DMS153 (cell line): Measurements from ENCODE around the gene NADSYN1.
"Not testable (repeated sequence)": the region's sequence is repeated elsewhere in the genome, so short reads cannot be mapped to it uniquely, and the experiment has no call there.

Source experiments
- DNase-seq: peaks from one replicate; lab custom pipeline; 2025; lab: John Stamatoyannopoulos, UW

The NADSYN1 gene

DNA sequence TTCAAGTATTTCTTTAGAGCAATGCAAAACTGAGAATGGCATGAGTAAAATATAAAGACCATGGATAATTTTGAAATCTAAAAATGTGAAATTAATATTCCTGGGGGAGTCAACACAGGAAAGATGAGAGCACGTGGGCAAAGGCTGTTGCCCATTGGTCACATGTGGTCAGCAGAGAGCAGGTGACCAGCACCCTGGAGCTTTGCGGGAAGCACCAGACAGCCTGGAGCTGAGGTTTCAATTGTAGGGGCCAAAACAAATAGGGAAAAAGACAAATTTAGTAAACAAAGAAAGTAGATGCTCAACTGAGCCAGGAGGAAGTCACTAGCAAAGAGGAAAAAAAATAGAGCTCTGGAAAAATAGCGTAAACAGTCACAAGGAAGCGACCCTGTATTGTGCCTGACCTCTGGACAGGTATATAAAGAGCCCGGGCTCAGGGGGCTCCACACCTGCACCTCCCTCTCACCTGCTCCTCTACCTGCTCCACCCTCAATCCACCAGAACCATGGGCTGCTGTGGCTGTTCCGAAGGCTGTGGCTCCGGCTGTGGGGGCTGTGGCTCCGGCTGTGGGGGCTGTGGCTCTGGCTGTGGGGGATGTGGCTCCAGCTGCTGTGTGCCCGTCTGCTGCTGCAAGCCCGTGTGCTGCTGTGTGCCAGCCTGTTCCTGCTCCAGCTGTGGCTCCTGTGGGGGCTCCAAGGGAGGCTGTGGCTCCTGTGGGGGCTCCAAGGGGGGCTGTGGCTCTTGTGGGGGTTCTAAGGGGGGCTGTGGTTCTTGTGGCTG, 74.0 kb downstream of the NADSYN1 start, which contains the start of gene KRTAP5-7:
KRTAP5-7 (plus strand) TSS at position 472 of the 780 bp plus-strand sequence; CDS start at position 506, 34 bp downstream.
- DNase-seq: not testable (repeated sequence)

DNA sequence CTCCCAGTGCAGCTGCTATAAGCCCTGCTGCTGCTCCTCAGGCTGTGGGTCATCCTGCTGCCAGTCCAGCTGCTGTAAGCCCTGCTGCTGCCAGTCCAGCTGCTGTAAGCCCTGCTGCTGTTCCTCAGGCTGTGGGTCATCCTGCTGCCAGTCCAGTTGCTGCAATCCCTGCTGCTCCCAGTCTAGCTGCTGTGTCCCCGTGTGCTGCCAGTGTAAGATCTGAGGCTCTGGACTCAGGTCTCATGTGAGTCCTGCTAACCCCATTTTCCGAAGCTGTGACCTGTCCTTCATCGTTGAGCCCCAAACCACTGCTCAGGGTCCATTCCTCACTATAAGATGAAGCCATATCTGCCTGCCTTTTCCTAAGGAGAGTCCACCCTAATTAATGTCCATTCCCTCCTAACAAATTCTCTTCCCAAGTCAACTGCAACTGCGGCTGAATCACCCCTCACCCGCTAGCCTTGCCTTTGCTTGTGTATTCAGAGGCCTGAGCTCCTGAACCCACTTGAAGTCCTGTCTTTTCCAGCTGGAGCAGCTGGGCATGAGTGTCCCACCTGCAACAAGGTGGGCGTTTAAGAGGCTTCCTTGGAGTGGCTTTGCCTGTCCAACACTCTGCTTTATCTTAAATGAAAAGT, 74.7 kb downstream of the NADSYN1 start:
- no peak for DNase-seq

DNA sequence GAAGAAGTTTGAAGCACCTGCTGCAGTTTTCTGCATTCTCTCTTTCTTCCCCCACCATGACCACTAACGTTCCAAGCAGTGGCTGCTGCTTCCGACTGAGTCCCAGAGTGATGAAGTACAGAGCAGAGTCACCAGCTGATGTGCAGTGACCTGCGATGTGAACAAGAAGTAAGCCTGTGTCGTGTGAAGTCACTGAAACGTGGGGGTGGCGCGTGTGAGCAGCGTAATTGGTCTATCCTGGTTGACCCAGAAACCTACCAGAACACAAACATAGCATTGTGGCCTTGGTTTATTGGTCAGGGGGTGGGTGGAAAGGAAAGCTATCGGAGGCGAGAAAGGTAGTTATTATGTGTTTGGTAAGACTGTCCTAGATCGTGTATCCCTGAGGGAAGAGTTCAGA, 77.6 kb downstream of the NADSYN1 start:
- DNase-seq: no peak

DNA sequence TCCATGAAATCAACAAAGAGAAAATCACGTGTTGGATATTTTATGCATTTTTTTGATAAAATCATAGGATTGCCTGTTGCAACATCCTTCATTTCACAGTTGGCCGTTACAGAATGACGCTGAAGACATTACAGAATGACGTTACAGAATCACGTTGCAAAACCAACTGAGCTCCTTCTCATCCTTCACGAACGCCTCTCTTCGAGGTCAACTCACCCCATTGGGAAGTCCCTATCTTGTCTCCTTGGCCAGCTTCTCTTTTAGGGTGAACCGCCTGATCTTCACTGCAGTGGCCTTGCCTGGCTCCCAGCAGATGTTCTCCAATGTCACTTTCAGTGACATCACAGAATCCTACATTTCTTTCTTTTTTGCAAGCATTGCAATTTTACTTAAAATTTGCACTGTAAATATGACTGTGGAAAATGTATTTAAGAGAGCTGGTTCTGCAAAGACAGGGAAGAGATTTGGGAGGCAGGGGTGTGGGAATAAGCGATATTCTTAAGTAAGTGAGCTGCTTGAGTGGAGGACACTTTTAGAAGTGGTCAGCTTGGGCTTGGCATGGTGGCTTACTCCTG, 79.1 kb downstream of the NADSYN1 start:
- DNase-seq: no peak

DNA sequence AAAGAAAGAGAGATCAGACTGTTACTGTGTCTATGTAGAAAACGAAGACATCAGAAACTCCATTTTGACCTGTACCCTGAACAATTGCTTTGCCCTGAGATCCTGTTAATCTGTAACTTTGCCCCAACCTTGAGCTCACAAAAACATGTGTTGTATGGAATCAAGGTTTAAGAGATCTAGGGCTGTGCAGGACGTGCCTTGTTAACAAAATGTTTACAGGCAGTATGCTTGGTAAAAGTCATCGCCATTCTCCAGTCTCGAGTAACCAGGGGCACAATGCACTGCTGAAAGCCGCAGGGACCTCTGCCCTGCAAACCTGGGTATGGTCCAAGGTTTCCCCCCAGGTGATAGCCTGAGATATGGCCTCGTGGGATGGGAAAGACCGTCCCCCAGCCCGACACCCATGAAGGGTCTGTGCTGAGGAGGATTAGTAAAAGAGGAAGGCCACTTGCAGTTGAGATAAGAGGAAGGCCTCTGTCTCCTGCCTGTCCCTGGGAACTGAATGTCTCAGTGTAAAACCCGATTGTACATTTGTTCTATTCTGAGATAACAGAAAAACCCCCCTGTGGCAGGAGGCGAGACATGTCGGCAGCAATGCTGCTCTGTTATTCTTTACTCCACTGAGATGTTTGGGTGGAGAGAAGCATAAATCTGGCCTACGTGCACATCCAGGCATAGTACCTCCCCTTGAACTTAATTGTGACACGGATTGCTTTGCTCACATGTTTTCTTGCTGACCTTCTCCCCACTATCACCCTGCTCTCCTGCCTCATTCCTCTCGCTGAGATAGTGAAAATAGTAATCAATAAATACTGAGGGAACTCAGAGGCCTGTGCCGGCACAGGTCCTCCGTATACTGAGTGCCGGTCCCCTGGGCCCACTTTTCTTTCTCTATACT, 82.0 kb downstream of the NADSYN1 start:
- not testable (repeated sequence) for DNase-seq

DNA sequence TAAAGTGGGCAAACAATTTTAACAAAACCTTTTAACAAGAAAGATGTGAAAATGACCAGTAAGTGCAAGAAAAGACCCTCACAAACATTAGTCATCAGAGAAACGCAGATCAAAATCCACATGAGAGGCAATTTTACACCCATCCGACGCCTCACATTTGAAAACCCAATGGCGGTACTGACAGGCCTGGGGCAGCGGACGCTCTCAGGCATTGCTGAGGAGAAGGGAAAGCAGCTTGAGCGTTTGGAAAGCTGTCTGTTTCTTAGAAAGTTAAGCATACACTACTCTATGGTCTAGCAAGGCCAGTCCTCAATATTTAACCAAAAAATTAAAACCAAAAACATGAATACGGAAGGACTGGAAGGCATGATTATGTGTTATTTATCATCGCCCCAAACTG, 82.8 kb downstream of the NADSYN1 start:
- no peak for DNase-seq

DNA sequence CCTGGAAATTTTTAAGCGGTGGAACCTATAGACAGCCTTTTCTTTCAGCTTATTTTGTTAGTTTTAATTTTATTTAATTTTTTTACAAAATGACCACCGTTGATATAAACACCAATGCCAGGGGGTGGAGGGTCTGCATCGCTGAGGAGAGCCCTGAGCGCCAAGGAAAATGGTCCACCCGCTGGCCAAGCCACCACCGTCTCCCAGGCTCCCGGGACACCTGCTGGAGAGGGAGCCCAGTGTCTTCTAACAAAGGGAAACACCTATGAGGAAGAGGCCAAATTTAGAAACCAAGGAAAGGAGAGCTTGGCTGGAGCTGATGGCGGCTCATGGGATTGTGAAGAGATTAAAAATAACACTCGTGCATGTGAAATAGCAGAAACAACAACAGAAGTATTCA, 84.5 kb downstream of the NADSYN1 start:
- DNase-seq: no peak

DNA sequence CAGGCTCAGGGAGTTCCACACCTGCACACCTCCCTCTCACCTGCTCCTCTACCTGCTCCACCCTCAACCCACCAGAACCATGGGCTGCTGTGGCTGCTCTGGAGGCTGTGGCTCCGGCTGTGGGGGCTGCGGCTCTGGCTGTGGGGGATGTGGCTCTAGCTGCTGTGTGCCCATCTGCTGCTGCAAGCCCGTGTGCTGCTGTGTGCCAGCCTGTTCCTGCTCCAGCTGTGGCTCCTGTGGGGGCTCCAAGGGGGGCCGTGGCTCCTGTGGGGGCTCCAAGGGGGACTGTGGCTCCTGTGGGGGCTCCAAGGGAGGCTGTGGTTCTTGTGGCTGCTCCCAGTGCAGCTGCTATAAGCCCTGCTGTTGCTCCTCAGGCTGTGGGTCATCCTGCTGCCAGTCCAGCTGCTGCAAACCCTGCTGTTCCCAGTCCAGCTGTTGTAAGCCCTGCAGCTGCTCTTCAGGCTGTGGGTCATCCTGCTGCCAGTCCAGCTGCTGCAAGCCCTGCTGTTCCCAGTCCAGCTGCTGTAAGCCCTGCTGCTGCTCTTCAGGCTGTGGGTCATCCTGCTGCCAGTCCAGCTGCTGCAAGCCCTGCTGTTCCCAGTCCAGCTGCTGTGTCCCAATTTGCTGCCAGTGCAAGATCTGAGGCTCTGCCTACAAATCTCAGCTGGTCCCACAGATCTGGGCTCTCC, 85.1 kb downstream of the NADSYN1 start, which contains the start of gene KRTAP5-8:
KRTAP5-8 (plus strand) TSS at position 49 of the 689 bp plus-strand sequence; CDS start at position 80, 31 bp downstream.
- not testable (repeated sequence) for DNase-seq

DNA sequence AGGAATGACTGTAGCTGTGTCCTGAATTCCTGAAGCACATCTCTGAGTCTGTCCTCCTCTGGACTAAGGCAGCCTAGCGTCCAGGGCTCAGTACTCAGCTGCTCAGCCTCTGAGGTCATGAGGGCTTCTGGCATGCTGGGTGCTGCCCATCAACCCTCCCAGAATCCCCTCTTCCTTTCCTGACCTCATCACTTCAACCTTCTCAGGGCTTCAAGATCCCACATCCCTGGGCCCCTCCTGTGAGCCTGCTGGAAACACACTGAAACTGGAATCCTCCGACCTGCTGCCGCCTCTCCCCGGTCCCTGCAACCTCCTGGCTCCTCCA, 85.6 kb downstream of the NADSYN1 start:
- DNase-seq: no peak

DNA sequence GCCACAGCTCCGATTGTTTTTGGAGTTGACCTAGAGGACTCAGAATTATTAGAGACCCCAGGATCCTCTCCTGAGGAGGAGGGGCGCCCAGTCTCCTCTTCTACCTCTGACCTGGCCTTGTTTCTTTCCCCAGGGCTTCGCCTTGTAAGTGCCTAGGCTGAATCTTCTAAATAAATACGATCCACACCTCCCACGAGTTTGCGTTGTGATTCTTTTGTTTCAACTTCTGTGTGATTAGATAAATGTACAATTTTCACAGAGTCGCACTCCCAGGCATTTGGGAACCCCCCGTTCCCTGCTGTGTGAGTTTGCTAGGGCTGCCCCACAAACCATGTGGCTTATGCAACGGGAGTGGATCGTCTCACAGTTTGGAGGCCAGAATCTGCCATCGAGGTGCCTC, 86.0 kb downstream of the NADSYN1 start:
- no peak for DNase-seq

DNA sequence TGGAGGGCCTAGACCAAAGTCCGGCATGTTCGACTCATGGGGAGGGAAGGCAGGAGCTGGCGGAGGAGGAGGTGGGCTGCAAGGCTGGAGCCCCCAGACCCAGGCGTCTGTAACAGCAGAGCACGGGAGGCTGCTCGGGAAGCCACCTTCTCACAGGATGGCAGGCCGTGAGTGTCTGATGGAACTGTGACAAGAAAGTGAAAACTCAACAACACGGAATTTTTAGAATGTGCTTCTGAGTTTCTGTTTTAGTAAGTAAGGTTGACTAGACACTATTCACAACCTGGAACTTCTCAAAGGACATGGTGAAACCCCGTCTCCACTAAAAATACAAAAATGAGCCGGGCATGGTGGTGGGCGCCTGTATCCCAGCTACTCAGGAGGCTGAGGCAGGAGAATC, 87.0 kb downstream of the NADSYN1 start:
- DNase-seq: not testable (repeated sequence)

DNA sequence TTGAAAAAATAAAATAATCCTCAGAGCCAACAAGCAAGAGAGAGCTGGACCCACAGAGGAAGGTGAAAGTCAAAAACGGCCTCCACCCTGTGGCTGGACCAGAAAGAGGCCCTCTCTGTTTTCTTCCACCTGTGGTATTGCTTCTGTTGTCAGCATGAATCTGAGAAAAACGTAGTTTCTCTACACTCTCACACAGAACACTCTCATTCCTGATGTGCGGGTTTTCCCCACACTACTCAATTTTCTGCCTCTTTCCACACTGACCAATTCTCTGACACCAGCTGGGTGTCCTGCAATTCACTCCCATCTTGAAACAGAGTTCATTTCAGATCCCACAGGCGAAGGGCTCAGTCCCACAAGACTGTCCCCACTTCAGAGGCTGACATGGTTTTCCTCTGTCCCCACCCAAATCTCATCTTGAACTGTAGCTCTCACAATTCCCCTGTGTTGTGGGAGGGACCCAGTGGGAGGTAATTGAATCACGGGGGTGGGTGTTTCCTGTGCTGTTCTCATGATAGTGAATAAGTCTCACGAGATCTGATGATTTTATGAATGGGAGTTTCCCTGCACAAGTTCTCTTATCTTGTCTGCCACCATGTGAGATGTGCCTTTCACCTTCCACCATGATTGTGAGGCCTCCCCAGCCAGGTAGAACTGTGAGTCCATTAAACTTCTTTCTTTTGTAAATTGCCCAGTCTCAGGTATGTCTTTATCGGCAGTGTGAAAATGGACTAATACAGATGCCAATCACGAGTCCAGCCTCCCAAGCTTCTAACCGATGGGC, 87.7 kb downstream of the NADSYN1 start:
- DNase-seq: not testable (repeated sequence)

DNA sequence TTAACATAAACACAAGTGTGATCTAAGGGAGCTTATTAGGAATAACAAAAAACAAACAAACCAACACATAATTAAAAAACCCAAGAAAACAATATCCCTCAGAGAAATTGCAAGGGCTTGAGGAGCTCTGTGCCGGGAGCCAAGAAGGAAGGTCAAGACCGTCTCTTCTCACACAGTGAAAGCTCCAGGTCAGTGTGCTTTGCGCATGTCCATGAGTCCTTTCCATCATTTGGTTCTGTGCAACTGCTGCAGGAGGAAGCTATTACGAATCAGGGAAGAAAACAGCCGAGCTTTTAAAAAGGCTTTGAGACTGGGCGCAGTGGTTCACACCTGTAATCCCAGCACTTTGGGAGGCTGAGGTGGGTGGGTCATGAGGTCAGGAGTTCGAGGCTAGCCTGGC, 89.4 kb downstream of the NADSYN1 start:
- DNase-seq: no peak

DNA sequence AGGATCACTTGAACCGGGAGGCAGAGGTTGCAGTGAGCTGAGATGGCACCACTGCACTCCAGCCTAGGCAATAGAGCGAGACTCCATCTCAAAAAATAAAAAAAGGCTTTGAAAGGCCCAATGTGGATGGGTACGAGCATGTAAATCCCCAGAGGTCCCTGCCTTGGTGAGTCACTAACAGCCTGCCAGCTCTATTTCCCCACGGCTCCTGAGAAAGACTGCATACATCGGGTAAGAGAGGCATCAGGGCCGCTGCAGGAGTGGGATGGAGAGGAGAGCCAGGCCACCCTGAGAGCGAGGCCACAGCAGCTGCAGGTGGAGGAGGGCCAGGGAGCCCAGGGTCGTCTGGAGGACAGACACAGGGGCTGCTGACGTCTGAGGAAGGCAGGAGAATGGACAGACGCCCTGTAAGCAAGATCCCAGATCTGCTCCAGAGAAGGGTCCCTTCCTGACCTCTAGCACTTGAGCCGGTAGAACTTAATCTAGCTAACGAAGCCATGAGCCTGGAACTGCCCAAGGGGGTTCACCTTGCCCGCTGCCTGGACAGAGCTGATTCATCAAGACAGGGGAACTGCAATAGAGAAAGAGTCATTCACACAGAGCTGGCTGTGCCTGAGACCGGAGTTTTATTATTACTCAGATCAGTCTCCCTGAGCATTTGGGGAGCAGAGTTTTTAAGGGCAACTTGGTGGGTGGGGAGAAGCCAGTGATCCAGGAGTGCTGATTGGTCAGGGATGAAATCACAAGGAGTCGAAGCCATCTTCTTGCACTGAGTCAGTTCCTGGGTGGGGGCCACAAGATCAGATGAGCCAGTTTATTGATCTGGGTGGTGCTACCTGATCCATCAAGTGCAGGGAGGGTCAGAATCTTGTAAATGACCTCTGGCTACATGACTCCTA, 90.1 kb downstream of the NADSYN1 start:
- DNase-seq: no peak

DNA sequence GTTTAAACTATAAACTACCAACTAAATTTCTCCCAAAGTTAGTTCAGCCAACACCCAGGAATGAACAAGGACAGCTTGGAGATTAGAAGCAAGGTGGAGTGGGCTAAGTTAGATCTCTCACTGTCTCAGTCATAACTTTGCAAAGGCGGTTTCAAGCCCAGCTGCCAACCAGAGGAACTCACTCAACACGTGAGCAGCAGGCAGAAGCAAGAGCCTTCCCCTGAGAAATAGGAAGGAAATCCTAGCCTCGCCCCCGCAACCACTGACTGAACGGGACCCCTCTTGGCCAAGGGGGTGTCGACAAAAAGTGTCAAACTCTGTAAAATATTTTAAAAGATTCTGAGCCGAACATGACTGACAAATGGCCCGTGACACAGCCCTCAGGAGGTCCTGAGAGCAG, 90.9 kb downstream of the NADSYN1 start:
- no peak for DNase-seq

DNA sequence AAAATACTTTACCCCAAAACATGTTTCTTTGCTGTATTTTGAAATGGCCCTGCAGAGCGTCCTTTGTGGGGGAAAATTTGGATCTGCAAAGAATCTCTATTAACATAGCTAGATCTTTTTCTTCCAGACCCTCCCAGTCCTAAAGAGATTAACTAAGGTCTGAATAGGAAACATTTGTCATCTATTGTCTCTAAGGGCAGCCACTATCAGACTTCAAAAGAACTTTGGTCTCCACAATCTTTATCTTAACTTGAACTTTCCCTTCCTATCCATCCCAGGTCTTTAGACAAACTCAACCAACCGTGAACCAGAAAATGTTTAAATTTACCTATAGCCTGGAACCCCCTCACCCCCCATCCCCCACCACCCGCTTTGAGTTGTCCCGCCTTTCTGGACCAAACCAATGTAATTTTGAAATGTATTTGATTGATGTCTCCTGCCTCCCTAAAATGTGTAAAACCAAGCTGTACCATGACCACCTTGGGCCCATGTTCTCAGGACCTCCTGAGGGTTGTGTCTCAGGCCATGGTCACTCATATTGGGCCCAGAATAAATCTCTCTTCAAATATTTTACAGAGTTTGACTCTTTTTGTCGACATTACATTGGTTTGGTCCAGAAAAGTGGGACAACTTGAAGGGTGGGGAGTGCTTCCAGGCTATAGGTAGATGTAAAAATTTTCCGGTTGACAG, 91.7 kb downstream of the NADSYN1 start:
- DNase-seq: no peak

DNA sequence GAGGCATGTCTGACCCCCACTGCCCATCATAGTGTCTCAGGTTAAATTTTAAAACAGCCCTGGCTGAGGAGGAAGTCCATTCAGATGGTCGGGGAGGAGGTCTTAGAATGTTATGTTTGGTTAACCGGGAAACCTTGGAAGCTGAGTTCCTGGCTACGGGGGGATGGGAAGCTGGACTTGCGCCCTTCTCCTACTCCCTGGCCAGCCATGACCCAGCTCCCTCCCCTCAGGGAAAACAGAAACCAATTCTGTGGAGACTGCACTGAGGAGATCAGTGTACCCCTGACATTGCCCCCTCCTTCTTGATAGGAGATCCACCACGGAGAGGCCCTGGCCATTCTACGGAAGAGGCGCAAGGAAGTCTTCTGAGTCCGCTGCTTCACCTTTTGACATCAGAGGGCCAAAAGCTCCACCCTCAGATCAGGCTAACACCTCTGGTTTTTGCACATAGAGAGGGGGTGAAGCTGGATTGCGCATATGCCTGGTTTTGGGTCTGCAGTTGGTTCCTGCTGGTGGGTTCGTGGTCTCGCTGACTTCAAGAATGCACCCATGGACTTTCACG, 92.5 kb downstream of the NADSYN1 start:
- no peak for DNase-seq

DNA sequence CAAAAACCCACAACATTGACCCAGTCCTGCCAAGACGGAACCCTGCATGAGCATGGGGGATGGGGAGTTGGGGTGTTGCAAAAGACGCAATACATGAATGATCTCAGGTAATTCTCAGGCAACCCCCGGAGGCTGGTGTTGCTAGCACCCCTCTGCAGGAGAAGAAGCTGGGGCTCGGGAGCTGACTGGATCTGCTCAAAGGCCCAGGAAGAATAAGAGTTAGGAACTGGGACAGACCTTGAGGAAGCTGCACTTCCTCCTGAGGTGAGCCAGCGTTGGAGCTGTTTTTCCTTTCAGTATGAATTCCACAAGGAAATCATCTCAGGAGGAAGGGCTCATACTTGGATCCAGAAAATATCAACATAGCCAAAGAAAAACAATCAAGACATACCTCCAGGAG, 95.1 kb downstream of the NADSYN1 start, which contains the start of gene KRTAP5-9:
KRTAP5-9 (plus strand) TSS at position 301 of the 400 bp plus-strand sequence. CDS start 238 bp downstream, outside the sequence.
- no peak for DNase-seq
